PFSK-1 (cell line): ENCODE results near the gene SDF2L1.

Source experiments
- FOXP2 ChIP-seq: optimal IDR thresholded peaks from 2 replicates; pipeline ENCODE3; 2011; ENCODE audit warnings: borderline replicate concordance, control low read depth, inconsistent platforms; ENCODE audit not compliant: insufficient read depth; ENCODE audit errors: extremely low read length, extremely low read depth
- POLR2AphosphoS5 ChIP-seq: IDR thresholded peaks from 2 replicates; pipeline ENCODE4 v1.6.1; 2012; ENCODE audit warnings: low read depth, mild to moderate bottlenecking, control low read depth, low read length, moderate library complexity
- REST ChIP-seq, 2 experiments: IDR thresholded peaks; 2 replicates each; pipeline versions ENCODE4 v1.6.1 to v1.8.0; 2011 to 2012; ENCODE audit warnings: low read depth in 2 of 2, low read length in 2 of 2, control low read depth in 1 of 2, inconsistent platforms in 1 of 2, mild to moderate bottlenecking in 1 of 2, moderate library complexity in 1 of 2; ENCODE audit not compliant: insufficient read depth in 1 of 2
- SIN3A ChIP-seq: IDR thresholded peaks from 2 replicates; pipeline ENCODE4 v1.6.1; 2012; ENCODE audit warnings: mild to moderate bottlenecking, low read length, moderate library complexity, borderline replicate concordance; ENCODE audit not compliant: insufficient read depth
- TAF1 ChIP-seq: IDR thresholded peaks from 2 replicates; pipeline ENCODE4 v1.6.1; 2012; ENCODE audit warnings: low read length, control low read depth, borderline replicate concordance; ENCODE audit not compliant: insufficient read depth

The SDF2L1 gene

GRCh38 chr22:21659864-21660525 lies 17.9 kb downstream of the SDF2L1 start:
- TF ChIP-seq TAF1 (no peak), POLR2AphosphoS5 (no peak), SIN3A (no peak), FOXP2 (no peak), REST (IDR thresholded peaks at IDR 0.05; ENCODE audit: insufficient read depth in 1 of 2, low read depth in 2 of 2, low read length in 2 of 2) (no peak)

- TF ChIP-seq SIN3A (no peak), TAF1 (no peak), REST (IDR thresholded peaks at IDR 0.05; ENCODE audit: insufficient read depth in 1 of 2, low read depth in 2 of 2, low read length in 2 of 2) (no peak), FOXP2 (no peak), POLR2AphosphoS5 (no peak)
Observed at GRCh38 chr22:21660904-21661303, 18.8 kb downstream of the SDF2L1 start.

- no peak for TF ChIP-seq POLR2AphosphoS5
- no peak for TF ChIP-seq SIN3A
- TF ChIP-seq FOXP2, result no peak
- TF ChIP-seq TAF1, result no peak
- no peak for TF ChIP-seq REST (IDR thresholded peaks at IDR 0.05; ENCODE audit: insufficient read depth in 1 of 2, low read depth in 2 of 2, low read length in 2 of 2)
Observed at GRCh38 chr22:21661991-21662390, 19.9 kb downstream of the SDF2L1 start.

GRCh38 chr22:21663738-21664137 lies 21.6 kb downstream of the SDF2L1 start:
- no peak for TF ChIP-seq POLR2AphosphoS5

GRCh38 chr22:21665047-21665851 lies 23.1 kb downstream of the SDF2L1 start:
- TF ChIP-seq FOXP2 (no peak), TAF1 (no peak), REST (IDR thresholded peaks at IDR 0.05; ENCODE audit: insufficient read depth in 1 of 2, low read depth in 2 of 2, low read length in 2 of 2) (no peak), POLR2AphosphoS5 (no peak), SIN3A (no peak)
